ENCODE data around the gene SERPINA4.
"Not testable (repeated sequence)": the region's sequence is repeated elsewhere in the genome, so short reads cannot be mapped to it uniquely, and the experiment has no call there.

The SERPINA4 gene

GRCh38 chr14:94593749-94594431 is 32.6 kb downstream of the SERPINA4 start:
- no peak for DNase-seq

- DNase-seq, result no peak
Observed at GRCh38 chr14:94594441-94594840, 33.2 kb downstream of the SERPINA4 start.

GRCh38 chr14:94595912-94596311 is 34.7 kb downstream of the SERPINA4 start:
- no peak for DNase-seq

GRCh38 chr14:94596361-94596760 is 35.1 kb downstream of the SERPINA4 start:
- no peak for DNase-seq

GRCh38 chr14:94597788-94598187 is 36.5 kb downstream of the SERPINA4 start:
- no peak for DNase-seq

- no peak for DNase-seq
Observed at GRCh38 chr14:94598506-94598815, 37.2 kb downstream of the SERPINA4 start.

GRCh38 chr14:94598816-94599655 is 37.8 kb downstream of the SERPINA4 start:
- no peak for DNase-seq

GRCh38 chr14:94599656-94600004 is 38.4 kb downstream of the SERPINA4 start:
- DNase-seq, result no peak

- DNase-seq, result no peak
Observed at GRCh38 chr14:94600148-94600545, 38.9 kb downstream of the SERPINA4 start.

- DNase-seq, result no peak
Observed at GRCh38 chr14:94601884-94602391, 40.7 kb downstream of the SERPINA4 start.

- no peak for DNase-seq
Observed at GRCh38 chr14:94602722-94603121, 41.5 kb downstream of the SERPINA4 start.

GRCh38 chr14:94605361-94605760 is 44.1 kb downstream of the SERPINA4 start:
- no peak for DNase-seq

- DNase-seq, result not testable (repeated sequence)
Observed at GRCh38 chr14:94608966-94609365, 47.7 kb downstream of the SERPINA4 start.

GRCh38 chr14:94611179-94611578 is 49.9 kb downstream of the SERPINA4 start:
- DNase-seq, result no peak

- DNase-seq, result no peak
Observed at GRCh38 chr14:94612174-94612573, 50.9 kb downstream of the SERPINA4 start, which contains the start of gene SERPINA3. TSS of gene SERPINA3 (plus strand) at chr14:94612391. CDS start at chr14:94614442, 2,051 bp downstream.

- no peak for DNase-seq
Observed at GRCh38 chr14:94612580-94613554, 51.6 kb downstream of the SERPINA4 start.

- DNase-seq, result no peak
Observed at GRCh38 chr14:94613720-94614644, 52.7 kb downstream of the SERPINA4 start.

- no peak for DNase-seq
Observed at GRCh38 chr14:94614802-94615201, 53.6 kb downstream of the SERPINA4 start.

GRCh38 chr14:94615254-94615653 is 54.0 kb downstream of the SERPINA4 start:
- no peak for DNase-seq

GRCh38 chr14:94615823-94616570 is 54.8 kb downstream of the SERPINA4 start:
- no peak for DNase-seq

GRCh38 chr14:94617366-94617941 is 56.2 kb downstream of the SERPINA4 start:
- no peak for DNase-seq
